HepG2 (cell line): ENCODE results near the gene LYST. TPM values are rescaled to one million over a fixed set of nuclear protein-coding genes. Genes with fewer than 3 reads are reported as not detected.

Source experiments
- DPF2 ChIP-seq: sonication (generic); formaldehyde crosslinking; IDR thresholded peaks from 2 replicates; pipeline ENCODE4 v1.4.0; 2020; ENCODE audit warnings: mild to moderate bottlenecking, low read depth, missing genetic modification reagents, borderline replicate concordance
- ELF1 ChIP-seq: sonication (generic); formaldehyde crosslinking; IDR thresholded peaks from 2 replicates; pipeline ENCODE4 v1.4.0; 2020; ENCODE audit warnings: missing genetic modification reagents
- FIP1L1 ChIP-seq: fragments of 200-400 bp; formaldehyde crosslinking; IDR thresholded peaks from 2 replicates; pipeline ENCODE4 v1.6.1; 2018; ENCODE audit warnings: low read depth, mild to moderate bottlenecking, low read length, moderate library complexity, borderline replicate concordance; ENCODE audit not compliant: insufficient read depth
- FOXM1 ChIP-seq: sonication (generic); formaldehyde crosslinking; IDR thresholded peaks from 2 replicates; pipeline ENCODE4 v1.5.0; 2020; ENCODE audit warnings: missing genetic modification reagents
- HNRNPL ChIP-seq: fragments of 200-400 bp; formaldehyde crosslinking; IDR thresholded peaks from 2 replicates; pipeline ENCODE4 v1.6.1; 2017; ENCODE audit warnings: mild to moderate bottlenecking, low read depth, low read length
- IRF2 ChIP-seq: IDR thresholded peaks from 2 replicates; pipeline ENCODE4 v1.6.1; 2018; ENCODE audit warnings: missing genetic modification reagents, missing compliant biosample characterization
- LCORL ChIP-seq, 2 experiments: fragments of 450-650 bp in 1 of 2; sonication (generic) in 1 of 2; formaldehyde crosslinking in 1 of 2; IDR thresholded peaks; 2 replicates each; pipeline versions ENCODE4 v1.5.0 to v1.6.1; 2017 to 2020; ENCODE audit warnings: antibody characterized with exemption in 1 of 2, missing genetic modification reagents in 1 of 2
- RBM22 ChIP-seq: fragments of 200-400 bp; formaldehyde crosslinking; optimal IDR thresholded peaks from 2 replicates; pipeline ENCODE3; 2017; ENCODE audit warnings: mild to moderate bottlenecking, low read length, moderate library complexity
- RCOR2 ChIP-seq: IDR thresholded peaks from 2 replicates; pipeline ENCODE4 v1.6.1; 2016; ENCODE audit warnings: missing biosample characterization, missing genetic modification reagents
- SALL2 ChIP-seq: sonication (generic); formaldehyde crosslinking; IDR thresholded peaks from 2 replicates; pipeline ENCODE4 v1.8.1; 2023; ENCODE audit warnings: mild to moderate bottlenecking, missing genetic modification reagents, inconsistent platforms
- SMARCC2 ChIP-seq: fragments of 450-650 bp; IDR thresholded peaks from 2 replicates; pipeline ENCODE4 v1.6.1; 2017; ENCODE audit warnings: antibody characterized with exemption, mild to moderate bottlenecking
- ZNF121 ChIP-seq: sonication (generic); formaldehyde crosslinking; IDR thresholded peaks from 2 replicates; pipeline ENCODE4 v1.5.0; 2020; ENCODE audit warnings: mild to moderate bottlenecking, missing genetic modification reagents
- ZNF460 ChIP-seq: sonication (generic); formaldehyde crosslinking; IDR thresholded peaks from 2 replicates; pipeline ENCODE4 v1.5.1; 2020; ENCODE audit warnings: missing genetic modification reagents, mild to moderate bottlenecking, borderline replicate concordance
- ZNF530 ChIP-seq: sonication (generic); formaldehyde crosslinking; IDR thresholded peaks from 2 replicates; pipeline ENCODE4 v1.5.0; 2020; ENCODE audit warnings: low read depth, mild to moderate bottlenecking, missing genetic modification reagents
- ZNF619 ChIP-seq: sonication (generic); formaldehyde crosslinking; IDR thresholded peaks from 2 replicates; pipeline ENCODE4 v1.4.0; 2020; ENCODE audit warnings: mild to moderate bottlenecking, missing genetic modification reagents
- ZNF660 ChIP-seq: sonication (generic); formaldehyde crosslinking; IDR thresholded peaks from 2 replicates; pipeline ENCODE4 v1.5.1; 2020; ENCODE audit warnings: mild to moderate bottlenecking, low read depth, missing genetic modification reagents, borderline replicate concordance
- ZNF75D ChIP-seq: sonication (generic); formaldehyde crosslinking; IDR thresholded peaks from 2 replicates; pipeline ENCODE4 v1.8.1; 2023; ENCODE audit warnings: missing genetic modification reagents, mild to moderate bottlenecking, borderline replicate concordance
- polyA plus RNA-seq, 8 experiments: library from polyadenylated mRNA; depleted of rRNA in 3 of 8; stranded (reverse) in 7 of 8; unstranded in 1 of 8; fragments of >200 nt; fragmentation: Illumina TruSeq in 4 of 8; extraction: Trizol in 4 of 8; gene quantifications; 2 replicates each; pipeline versions ENCODE4 v1.2.1 to v1.2.3, GENCODE V29; 2011 to 2016; ENCODE audit warnings: low read depth in 4 of 8, missing spikeins in 1 of 8, mixed read lengths in 1 of 8; ENCODE audit not compliant: insufficient read depth in 1 of 8
- total RNA-seq, 5 experiments: library from RNA; depleted of rRNA; stranded (reverse); fragments of >200 nt; fragmentation: Illumina TruSeq; extraction: Trizol; gene quantifications; 2 replicates each; pipeline ENCODE4 v1.2.3, GENCODE V29; 2016; ENCODE audit warnings: low read depth in 1 of 5
- TF ChIP-seq, protein P1 (sequence below): sonication (generic); formaldehyde crosslinking; IDR thresholded peaks from 2 replicates; pipeline ENCODE4 v1.4.0; 2020; ENCODE audit warnings: mild to moderate bottlenecking, missing genetic modification reagents
- TF ChIP-seq, protein P2 (sequence below): sonication (generic); formaldehyde crosslinking; IDR thresholded peaks from 2 replicates; pipeline ENCODE4 v1.9.0; 2021; ENCODE audit warnings: missing genetic modification reagents, mild to moderate bottlenecking, borderline replicate concordance
- TF ChIP-seq, protein P3 (sequence below): fragments of 450-650 bp; IDR thresholded peaks from 2 replicates; pipeline ENCODE4 v1.6.1; 2017; ENCODE audit warnings: mild to moderate bottlenecking
- TF ChIP-seq, protein P4 (sequence below): sonication (generic); formaldehyde crosslinking; IDR thresholded peaks from 2 replicates; pipeline ENCODE4 v1.8.0; 2022; ENCODE audit warnings: mild to moderate bottlenecking, missing genetic modification reagents; ENCODE audit not compliant: insufficient replicate concordance

Gene LYST
- total and polyA plus RNA-seq, 2 of the 13 experiments (the other 11 are each of a cell fraction or from before 2014, with no cell fraction given) = 0.91 to 2.5 TPM

DNA sequence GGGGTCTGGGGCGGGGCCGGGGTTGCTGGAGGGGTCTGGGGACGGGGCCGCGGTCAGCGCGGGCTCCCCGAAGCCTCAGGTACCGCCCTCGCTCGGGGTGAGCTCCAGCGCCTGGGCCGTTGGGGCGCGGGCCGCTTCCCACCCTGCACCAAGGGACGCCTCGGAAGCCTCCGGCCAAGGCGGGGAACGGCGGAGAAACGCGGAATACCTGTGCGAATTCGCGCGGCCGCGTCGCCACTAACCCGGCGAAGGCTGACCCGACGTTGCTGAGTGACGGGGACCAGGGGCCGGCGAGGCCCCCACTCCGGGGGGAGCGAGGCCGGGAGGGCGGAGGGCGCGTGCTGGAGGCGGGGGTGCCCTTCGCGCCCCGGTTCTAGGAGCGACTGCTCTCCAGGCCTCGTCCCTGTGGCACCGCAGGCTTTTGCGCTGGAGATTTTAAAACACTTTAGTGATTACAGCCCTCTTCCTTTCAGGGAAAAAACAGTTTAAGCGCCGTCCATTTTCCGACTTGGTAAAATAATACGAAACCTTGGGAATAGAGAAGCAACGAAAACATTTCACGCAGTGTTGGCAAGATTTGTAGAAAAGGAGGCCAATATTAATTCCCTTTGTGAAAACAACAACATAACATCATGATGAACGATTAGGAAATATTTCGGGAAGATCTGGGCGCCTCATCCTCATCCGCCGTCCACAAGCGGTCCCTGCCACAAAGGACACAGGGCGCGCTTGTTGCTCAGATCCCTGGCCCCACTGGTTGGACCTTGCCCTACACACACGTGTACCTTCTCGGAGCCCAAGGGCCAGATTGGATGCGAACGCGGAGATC is 216.2 kb downstream of the LYST start (continued):
- TF ChIP-seq IRF2 (peak; percentile 87; the same call in 1 of the 2 replicates), ZNF619 (CRISPR knock-in tag) (no peak), ZNF75D (CRISPR knock-in tag) (no peak), ZNF460 (CRISPR knock-in tag) (no peak; the same call in 1 of the 2 replicates), DPF2 (CRISPR knock-in tag) (peak; percentile 47; the same call in 1 of the 2 replicates), FOXM1 (CRISPR knock-in tag) (no peak), ZNF530 (peak; percentile 20; the same call in 1 of the 2 replicates), RCOR2 (CRISPR knock-in tag) (peak; percentile 66), ELF1 (CRISPR knock-in tag) (peak; percentile 63; the same call in 1 of the 2 replicates), ZNF121 (CRISPR knock-in tag) (peak; percentile 46; the same call in 1 of the 2 replicates), LCORL (IDR thresholded peaks at IDR 0.05) (no peak), LCORL (CRISPR knock-in tag; IDR thresholded peaks at IDR 0.05) (peak; percentile 76; the same call in 1 of the 2 replicates), HNRNPL (0 out of 2 replicates have a peak, but pooled peaks have one; percentile 17), ZNF660 (CRISPR knock-in tag) (no peak), RBM22 (peak; percentile 50), SMARCC2 (no peak), SALL2 (0 out of 2 replicates have a peak, but pooled peaks have one; percentile 27), FIP1L1 (no peak)
- TF ChIP-seq, protein P1, sequence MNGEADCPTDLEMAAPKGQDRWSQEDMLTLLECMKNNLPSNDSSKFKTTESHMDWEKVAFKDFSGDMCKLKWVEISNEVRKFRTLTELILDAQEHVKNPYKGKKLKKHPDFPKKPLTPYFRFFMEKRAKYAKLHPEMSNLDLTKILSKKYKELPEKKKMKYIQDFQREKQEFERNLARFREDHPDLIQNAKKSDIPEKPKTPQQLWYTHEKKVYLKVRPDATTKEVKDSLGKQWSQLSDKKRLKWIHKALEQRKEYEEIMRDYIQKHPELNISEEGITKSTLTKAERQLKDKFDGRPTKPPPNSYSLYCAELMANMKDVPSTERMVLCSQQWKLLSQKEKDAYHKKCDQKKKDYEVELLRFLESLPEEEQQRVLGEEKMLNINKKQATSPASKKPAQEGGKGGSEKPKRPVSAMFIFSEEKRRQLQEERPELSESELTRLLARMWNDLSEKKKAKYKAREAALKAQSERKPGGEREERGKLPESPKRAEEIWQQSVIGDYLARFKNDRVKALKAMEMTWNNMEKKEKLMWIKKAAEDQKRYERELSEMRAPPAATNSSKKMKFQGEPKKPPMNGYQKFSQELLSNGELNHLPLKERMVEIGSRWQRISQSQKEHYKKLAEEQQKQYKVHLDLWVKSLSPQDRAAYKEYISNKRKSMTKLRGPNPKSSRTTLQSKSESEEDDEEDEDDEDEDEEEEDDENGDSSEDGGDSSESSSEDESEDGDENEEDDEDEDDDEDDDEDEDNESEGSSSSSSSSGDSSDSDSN (CRISPR knock-in tag) = peak; percentile 87
- TF ChIP-seq, protein P2, sequence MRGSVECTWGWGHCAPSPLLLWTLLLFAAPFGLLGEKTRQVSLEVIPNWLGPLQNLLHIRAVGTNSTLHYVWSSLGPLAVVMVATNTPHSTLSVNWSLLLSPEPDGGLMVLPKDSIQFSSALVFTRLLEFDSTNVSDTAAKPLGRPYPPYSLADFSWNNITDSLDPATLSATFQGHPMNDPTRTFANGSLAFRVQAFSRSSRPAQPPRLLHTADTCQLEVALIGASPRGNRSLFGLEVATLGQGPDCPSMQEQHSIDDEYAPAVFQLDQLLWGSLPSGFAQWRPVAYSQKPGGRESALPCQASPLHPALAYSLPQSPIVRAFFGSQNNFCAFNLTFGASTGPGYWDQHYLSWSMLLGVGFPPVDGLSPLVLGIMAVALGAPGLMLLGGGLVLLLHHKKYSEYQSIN (CRISPR knock-in tag) = no peak
- TF ChIP-seq, protein P3, sequence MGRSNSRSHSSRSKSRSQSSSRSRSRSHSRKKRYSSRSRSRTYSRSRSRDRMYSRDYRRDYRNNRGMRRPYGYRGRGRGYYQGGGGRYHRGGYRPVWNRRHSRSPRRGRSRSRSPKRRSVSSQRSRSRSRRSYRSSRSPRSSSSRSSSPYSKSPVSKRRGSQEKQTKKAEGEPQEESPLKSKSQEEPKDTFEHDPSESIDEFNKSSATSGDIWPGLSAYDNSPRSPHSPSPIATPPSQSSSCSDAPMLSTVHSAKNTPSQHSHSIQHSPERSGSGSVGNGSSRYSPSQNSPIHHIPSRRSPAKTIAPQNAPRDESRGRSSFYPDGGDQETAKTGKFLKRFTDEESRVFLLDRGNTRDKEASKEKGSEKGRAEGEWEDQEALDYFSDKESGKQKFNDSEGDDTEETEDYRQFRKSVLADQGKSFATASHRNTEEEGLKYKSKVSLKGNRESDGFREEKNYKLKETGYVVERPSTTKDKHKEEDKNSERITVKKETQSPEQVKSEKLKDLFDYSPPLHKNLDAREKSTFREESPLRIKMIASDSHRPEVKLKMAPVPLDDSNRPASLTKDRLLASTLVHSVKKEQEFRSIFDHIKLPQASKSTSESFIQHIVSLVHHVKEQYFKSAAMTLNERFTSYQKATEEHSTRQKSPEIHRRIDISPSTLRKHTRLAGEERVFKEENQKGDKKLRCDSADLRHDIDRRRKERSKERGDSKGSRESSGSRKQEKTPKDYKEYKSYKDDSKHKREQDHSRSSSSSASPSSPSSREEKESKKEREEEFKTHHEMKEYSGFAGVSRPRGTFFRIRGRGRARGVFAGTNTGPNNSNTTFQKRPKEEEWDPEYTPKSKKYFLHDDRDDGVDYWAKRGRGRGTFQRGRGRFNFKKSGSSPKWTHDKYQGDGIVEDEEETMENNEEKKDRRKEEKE = no peak
- TF ChIP-seq, protein P4, sequence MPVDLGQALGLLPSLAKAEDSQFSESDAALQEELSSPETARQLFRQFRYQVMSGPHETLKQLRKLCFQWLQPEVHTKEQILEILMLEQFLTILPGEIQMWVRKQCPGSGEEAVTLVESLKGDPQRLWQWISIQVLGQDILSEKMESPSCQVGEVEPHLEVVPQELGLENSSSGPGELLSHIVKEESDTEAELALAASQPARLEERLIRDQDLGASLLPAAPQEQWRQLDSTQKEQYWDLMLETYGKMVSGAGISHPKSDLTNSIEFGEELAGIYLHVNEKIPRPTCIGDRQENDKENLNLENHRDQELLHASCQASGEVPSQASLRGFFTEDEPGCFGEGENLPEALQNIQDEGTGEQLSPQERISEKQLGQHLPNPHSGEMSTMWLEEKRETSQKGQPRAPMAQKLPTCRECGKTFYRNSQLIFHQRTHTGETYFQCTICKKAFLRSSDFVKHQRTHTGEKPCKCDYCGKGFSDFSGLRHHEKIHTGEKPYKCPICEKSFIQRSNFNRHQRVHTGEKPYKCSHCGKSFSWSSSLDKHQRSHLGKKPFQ (CRISPR knock-in tag) = no peak
